Hippocampal formation (tissue), 2 donors: Measurements from ENCODE around the gene EXOC6B.

ENCODE experiments used
- DNase-seq, 2 donors: peaks; one replicate each; lab custom pipeline; 2025; lab: John Stamatoyannopoulos, UW

Gene EXOC6B

DNA sequence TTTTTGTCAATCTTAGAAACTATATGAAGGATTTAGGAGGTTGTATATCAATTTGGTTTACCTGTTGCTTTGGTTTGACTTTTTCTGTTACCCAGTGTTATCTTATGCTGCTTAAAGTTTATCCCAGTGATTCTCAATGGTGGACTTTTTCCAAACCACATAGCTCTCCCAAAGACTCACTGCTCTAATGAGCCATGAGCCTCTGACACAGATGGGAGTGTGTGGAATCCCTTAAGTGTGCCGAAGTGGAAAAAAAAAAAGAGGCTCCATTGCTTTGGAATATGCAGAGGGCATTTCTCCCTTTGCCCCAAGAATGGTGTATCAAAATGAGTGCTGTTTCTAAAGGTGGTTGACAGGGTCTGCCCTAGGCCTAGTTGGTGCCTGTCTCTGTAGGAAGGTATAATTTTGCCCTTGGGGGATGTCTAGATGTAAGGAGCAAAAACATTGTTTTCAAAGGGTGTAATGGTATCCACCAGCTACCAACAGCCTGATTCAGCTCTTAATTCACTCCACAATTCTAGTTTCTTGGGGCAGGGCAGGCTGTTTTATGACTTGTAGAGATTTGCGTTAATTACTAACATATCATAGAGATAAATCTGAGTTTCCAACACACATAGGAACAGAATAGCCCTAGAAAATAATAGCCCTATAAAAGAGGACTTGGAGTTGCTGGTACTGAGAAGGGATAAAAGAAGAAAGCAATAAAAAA is 613.9 kb downstream of the EXOC6B start:
- no peak for DNase-seq

DNA sequence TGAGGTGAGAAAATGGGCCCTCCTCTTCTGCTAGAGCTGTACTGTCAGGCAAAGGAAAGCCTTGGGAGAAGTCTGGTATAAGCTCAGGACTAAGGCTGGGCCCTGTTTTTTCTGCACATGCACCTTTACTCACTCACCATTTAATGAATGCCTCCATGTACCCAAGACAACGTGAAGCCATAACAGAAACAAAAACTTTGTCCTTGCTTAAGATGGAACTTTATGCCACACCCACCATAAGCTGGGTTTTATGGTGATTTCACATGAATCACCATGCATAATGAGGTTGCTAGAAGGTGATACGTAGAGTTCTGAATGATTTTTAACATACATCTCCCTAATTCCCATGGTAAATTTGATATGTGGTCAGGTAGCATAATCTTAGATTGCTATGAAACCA is 614.5 kb downstream of the EXOC6B start:
- DNase-seq = no peak

DNA sequence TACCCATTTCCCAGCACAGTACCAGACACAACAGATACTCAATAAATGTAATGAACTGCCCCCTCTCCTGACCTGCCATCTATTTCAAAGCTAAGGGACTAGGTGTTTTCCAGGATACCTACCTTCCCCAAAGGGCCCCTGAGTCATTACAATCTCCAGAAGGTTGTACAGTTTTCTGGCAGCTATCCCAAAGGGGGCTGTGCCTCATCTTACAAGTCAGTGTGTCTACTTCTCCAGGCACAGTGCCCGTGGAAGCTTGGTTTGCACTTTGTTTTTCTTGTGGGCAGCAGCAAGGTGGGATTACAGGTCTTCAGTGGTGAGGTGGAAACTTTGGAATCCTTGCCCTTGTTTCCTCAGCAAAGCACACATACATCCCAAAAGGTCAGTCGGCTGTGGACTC is 615.4 kb downstream of the EXOC6B start:
- no peak for DNase-seq

DNA sequence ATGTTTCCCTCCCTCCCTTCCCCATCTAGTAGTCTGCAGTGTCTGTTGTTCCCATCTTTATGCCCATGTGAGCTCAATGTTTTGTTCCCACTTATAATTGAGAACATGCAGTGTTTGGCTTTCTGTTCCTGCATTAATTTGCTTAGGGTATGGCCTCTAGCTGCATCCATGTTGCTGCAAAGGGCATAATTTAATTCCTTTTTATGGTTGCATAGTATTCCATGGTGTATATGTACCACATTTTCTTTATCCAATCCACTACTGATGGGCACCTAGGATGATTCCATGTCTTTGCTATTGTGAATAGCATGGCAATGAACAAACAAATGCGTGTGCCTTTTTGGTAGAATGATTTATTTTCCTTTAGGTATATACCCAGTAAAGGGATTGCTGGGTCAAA is 617.6 kb downstream of the EXOC6B start:
- no peak for DNase-seq

DNA sequence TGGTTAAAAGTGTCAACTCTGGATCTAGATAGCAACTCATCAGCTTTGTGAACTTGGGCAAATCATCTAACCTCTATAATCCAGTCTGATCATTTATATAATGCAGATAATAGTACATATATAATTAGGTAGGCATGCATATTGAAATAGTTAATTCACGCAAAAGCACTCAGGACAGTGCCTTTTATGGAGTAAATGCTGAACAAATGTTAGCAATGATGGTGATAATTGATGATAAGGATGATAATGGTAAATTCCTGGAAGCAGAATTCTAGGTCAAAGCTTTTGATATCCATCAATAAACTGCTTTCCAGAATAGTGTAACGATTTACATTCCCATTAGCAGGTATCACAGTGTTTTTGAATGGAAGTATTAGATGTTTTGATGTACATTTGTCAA is 618.5 kb downstream of the EXOC6B start:
- DNase-seq = no peak

DNA sequence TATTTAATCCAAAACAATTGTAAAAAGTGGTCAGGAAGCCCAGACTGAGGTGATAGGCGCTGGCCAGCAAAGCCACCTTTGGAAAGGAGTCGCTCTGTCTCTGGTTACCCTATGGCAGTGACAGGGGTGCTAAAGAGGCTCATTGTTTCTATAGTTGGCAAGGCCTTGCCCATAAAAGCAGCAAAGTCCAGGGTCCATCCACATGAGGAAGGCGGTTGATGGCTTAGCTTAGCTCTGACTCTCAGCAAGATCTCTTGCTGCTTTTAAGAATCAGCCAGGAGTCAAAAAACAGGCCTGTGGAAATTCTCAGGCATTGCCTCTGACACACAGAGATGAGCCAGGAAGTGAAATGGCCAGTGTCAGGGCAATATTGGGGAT is 620.3 kb downstream of the EXOC6B start:
- DNase-seq = no peak

DNA sequence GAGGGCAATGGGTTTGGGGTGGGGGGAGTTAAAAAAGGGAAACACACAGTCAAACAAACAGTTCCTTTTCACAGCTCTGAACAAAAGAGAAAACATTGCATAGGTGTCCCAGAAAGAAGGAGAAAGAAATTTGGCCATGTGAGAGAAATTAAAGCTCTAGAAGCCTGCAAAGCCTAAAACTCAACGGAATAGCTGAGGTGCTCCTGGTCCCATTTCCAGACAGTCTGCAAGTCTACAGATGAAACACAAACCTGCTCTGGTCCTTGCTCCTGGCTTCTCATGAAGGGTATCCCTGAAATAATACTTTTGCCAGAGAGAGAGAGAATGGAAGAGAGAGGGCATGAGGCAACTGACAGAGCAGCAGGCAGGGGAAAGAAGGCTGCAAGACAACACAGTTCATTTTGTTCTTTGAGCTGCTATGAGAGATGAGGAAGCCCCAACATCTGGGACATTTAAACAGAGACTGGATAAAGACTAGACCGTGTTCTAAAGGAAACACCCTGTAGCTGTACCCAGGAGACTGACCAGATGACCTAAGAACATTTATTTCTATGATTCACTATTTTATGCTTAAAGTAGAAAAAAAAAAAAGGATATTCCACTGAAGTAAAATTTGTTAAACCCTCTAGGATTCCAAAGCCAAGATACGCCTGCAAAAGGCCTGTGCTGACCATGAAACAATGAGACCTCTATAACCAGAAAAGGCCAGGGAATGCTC is 620.9 kb downstream of the EXOC6B start:
- DNase-seq = peak in 1 of 2 donors; percentile 1

DNA sequence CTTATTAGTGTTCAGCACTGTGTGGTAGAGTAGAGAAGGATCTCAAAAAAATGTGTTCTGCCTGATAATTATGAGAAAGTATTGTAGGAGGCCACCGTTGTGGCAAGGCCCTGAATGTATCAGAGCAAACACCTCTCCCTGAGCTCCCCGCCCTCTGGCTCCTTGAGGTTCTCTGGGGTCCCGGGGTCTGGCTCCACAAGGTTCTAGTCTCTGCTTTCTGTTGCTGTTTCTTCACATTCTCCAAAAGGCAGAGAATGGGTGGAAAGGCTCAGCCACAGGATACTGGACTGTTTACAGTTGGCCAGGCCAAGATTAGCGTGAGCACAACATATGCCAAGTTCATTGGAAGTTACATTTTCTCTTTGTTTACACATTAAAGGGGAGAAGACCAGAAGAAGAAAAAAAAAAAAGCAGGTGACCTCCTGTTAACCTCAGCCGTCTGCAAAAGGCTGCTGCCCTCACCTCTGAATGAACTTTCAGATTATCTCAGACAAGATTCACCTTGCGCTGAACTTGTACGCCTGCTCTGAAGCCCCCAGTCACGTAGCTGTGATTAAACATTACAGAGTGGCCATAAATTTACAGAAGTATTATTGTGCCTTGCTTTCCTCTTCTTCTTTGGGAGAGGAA is 621.6 kb downstream of the EXOC6B start:
- no peak for DNase-seq

DNA sequence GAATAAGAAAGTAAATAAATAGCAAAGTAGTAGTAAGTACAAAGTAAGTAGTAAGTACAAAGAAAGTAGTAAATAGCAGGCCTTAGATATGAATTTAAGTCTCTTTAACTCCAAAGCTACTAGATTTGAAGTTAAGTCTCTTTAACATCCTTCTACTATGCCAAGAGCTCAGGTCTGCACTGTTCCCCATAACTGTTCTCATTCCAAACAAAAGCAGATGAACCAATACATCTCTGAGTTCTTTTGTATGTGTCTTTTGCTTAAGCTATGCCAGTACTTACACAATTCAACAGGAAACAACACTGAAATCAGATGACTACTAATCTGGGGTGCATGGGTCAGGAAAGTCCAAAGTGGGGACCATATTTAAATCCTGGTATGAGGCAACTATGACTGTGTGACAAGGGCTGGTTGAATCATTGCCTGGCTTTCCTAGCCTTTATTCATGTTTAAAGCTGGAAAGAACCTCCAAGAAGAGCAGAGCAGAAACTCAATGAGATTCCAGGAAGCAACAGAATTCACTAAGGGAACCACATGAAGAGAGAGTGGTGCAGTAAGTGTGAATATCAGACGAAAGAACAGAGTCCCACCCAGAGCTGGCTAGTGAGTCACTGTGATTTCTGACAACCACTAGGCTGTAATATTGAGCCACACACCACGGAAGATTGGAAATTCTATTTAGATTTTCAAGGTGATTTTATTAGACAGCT is 627.1 kb downstream of the EXOC6B start:
- no peak for DNase-seq

DNA sequence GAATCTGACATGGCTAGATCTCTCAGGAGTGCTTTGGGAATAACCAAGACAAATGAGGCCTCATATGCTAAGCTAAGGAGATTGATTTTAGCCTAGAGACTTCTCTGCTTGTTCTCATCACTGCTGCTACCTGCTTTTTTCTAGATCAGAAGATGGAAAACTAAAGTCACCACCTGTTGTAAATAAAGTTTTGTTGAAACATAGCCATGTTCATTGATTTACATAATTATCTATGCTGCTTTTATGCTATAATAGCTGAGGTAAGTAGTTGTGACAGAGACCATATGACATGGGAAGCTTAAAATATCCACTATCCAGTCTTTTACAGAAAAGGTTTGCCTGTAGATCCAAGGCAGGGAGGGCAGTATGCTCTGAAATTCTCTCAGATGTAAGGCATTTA is 632.1 kb downstream of the EXOC6B start:
- DNase-seq = no peak

DNA sequence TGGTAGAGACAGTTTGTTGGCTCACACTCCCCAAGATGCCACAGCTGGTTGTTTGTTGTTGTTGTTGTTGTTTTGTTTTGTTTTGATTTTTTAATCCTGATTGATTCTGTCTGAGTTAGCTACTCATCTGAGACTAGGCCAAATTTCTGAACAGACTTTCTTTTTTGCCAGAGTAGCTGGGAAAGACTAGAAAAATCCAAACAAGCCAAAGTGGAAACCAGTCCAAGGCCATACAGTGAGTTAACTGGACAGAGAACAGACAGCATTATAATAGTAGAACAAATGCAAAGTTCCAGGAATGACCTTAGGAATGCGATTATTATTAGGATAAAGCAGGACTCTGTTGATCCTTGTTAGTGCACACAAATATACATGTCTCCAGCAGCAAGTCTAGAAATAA is 634.4 kb downstream of the EXOC6B start:
- DNase-seq = no peak

DNA sequence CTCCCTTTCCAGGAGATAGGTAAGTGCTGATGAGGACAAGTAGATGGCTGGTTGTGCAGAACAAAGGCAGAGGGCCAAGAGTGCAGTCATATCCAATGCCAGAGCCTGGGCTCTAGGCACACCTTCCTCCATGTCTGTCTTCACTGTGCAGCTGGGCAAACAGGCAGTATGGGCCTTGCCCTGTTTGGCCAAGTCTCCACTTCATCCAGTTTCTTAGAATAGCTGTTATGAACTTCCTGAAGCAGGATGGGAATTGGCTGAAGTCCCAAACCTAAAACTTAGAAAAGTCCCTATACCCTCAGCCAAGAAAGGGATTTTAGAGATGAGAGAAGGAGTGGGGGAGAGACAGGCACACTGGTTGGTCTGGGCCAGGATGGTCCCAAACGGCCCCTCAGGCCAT is 640.6 kb downstream of the EXOC6B start:
- no peak for DNase-seq

DNA sequence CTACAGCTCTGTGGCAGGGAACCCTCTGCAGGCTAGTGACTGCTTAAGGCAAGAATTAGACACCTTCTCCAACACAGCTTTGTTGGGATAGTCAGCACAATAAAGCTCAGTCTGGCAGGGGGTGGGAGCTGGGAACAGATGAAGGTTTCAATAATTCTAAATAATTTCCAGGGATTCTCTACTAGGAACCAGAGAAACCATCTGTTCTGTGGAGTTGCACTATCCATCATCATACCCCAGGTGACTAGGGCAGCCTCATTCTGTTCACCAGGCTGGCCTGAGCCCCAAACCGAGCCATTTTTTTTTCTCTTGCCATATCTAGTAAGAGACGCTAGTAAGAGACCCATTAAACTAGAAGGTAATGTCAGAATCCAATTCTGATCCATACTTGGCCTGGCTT is 642.4 kb downstream of the EXOC6B start:
- DNase-seq = no peak

DNA sequence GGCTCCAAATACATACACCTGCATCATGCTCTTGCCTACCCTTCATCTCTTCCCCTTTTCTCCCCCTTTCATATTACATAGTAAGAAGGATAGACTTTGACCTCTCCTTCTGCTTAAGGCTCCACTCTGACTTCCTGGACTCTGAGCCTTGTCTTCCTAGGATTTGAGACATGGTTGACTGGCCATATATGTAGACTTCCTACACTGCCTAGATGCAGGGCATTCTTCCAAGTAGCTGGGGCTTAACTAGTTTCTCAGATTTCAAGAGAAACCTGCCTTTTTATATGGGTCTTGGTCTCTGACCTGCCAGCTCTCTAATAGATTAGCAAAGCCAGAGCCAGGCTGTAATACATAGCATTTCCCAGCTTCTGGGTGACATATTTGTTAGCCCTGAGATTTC is 642.8 kb downstream of the EXOC6B start:
- DNase-seq = no peak

DNA sequence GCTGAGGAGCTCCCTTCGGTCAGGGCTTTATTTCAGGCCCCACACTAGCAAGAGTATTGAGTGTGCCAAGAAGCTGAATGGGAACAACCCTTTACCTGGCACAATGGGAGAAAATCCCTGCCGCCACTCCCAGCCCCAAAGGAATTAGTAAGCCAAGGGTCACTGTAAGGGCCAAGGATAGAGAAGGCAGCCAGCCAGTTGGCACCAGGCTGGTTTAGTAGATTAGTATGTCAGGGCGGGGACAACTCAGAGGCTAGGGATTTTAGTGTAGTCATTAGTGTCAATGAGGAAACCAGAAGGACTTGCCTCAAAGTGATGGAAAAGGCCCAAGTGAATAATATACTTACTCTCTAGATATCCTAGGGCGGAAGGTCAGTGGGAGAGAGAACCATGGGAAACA is 643.3 kb downstream of the EXOC6B start:
- DNase-seq = no peak

DNA sequence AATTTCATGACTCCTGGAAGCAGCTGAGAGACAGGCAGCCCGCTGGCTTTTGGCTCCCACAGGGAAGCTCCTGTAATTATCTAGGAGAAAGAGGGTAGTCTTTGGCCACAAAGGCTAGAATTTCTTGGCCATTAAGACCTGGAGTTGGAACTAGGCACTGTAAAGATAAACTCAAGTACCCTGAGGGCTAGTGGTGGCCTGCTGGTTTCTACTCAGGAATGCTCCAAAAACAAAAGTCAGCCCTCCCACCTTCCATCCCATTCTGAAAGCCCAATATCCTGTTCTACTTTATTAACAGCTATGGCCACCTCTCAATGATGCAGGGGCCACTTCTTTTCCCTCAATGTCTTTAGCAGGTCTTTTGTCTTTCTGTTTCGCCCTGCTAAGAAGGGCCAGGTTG is 644.2 kb downstream of the EXOC6B start:
- no peak for DNase-seq

DNA sequence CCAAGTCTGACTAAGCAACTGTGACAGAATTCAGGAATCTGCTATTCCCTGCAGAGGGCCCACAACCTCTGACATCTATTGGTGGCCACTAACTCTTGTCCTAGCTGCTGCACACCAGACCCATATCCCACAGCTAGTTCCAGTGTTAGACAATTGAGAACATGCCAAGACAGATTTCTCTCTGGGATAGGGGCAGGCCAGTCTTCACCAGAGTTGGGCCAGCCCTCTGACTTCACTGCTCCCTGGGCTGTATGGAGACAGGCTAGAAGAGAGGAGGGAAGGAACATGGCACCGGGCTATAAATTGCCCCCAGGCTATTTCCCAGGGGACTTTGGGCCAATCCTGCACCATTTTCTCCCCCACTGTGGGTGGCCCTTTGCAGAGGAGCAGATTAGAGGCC is 645.5 kb downstream of the EXOC6B start:
- DNase-seq = no peak

DNA sequence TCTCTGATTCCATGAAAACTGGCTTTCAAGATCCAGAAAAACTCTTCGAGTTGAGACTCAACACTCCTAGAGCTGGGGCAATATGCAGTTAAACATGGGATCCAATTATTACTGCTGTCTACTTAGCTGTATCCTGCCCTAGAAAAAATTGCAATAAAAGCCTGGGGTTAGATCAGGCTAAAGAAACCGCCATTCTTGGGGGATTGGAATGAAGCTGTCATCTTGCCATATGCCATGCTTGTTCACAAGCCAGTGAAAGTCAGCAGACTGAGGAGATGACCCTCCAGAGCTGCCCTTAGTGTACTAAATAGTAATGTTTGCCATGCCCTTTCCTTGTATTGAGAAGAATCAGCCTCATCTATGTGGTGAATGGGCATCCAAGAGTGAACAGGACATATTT is 647.3 kb downstream of the EXOC6B start:
- DNase-seq = no peak

DNA sequence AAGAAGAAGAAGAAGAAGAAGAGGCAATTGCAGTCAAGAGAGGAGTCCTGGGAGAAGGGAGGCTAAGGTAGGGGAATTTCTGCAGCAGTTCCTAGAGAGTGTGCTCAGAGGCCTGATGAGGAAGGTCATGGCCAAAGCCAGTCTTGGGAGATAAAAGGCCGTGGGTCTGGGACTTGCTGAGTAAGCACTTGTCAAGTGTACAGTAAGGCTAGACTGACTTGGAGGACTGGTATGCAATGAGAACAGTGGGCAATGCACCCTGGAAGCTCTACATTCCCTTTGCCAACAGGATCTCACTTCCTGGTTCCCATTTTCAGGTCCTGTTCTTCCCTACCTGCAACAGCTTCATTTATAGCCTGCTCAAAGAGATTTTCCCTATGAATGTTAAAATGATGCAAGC is 649.6 kb downstream of the EXOC6B start:
- no peak for DNase-seq

DNA sequence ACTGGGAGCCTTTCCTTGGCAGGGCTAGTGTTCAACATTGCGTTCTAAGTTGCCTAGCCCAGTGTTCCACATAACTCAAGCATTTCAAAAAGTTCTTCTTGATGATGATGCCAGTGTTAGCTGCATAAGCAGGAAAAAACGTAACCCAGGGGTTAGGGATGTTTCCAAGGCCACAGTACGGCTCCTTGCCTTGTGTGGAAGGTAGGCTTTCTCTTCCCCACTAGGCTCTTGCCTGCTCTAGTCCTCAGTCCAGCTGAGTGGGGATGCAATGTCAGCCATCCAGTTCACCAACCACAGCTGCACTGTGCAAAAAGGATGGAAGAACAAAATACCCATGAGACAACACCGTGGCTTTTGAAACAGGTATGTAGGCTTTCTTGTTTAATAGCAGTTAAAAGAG is 650.2 kb downstream of the EXOC6B start:
- no peak for DNase-seq

DNA sequence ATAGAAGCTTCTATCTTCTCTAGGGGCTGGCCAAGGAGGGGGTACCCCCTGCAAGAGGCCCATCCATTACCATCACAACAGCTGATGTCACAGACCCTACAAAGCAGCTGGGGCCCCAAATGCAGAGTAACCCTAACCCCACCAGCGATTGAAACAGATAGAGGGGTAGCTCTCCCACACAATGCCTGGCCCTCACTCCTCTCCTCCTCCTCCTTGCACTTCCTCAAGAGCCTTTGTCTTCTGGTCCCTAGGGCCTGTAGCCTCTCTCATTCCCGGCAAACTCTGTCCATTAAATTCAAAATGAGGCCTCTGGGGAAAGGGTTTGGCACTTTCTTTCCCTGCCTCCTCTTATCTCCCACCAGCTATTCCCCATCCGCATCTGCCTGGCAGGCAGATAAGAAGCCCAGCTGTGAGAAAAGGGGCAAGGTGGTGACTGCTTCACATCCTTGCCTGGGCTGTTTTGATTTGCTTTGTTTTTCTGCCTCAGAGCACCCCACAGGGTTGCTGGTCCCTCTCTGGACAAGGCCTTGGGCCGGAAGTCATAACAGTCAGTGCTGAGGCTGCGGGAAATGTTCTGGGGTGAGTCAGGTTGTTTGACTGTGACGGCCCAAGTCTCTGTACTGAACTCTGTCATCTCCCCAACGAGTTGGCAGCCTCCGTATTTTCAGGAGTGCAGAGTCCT is 652.1 kb downstream of the EXOC6B start:
- no peak for DNase-seq

DNA sequence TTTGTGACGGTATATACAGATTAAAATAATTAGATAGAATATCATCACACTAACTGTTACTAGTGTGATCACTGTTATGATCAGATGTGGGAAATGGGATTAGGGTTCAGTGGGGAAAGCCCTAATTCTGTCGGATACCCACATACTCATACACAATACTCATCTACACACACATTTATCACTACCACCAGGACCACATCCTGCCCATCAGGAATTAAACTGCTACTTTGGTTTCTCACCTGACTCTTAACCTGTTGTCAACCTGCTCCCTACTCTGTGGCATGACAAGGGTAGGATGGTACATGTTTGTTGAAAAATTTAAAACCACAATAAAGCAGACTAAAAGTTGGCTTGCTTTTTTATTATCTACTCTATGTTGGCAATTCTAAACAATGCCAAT is 653.4 kb downstream of the EXOC6B start:
- DNase-seq = no peak
